HK-2 (cell line): ENCODE results near the gene CYP3A4.
"Not testable (repeated sequence)": the region's sequence is repeated elsewhere in the genome, so short reads cannot be mapped to it uniquely, and the experiment has no call there.

Experiments
- DNase-seq: peaks from one replicate; pipeline ENCODE4 v3.0.0-alpha.2; 2018; ENCODE audit not compliant: unreplicated experiment

CYP3A4 gene

DNA sequence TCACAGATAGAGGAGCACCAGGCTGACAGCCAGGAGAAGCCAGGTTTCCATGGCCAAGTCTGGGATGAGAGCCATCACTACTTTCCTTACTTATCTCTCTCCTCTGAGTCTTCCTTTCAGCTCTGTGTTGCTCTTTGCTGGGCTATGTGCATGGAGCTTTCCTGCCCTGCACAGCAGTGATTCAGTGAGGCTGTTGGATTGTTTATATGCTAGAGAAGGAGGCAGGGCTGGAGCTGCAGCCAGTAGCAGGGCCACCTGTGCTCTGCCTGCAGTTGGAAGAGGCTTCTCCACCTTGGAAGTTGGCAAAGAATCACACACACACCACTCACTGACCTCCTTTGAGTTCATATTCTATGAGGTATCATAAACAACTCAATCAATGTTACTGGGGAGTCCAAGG, at the start of gene CYP3A4:
Gene CYP3A4 (minus strand): TSS at position 178 of the 400 bp plus-strand sequence. CDS start 103 bp downstream, at position 75.
- DNase-seq: no peak

- no peak for DNase-seq
Observed at GRCh38 chr7:99833289-99833877, 49.4 kb upstream of the CYP3A4 start.

DNA sequence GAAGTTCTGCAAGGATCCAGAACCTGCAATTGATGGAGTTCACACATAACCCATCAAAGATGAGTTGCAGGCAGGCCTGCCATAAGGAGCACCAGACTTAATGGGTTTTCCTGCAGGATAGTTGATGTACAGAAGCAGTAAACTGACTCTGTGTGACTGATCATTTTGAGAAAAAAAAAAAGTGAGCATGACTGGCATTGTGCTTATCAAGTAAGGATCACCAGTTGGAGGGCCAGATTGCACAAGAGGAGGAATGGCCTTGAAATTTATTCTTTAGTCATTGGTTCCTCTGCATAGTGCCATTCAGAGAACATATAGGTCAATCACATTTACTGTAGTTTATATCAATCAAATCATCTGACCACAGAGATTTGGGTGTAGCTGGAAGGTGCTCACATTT, 47.6 kb upstream of the CYP3A4 start:
- no peak for DNase-seq

GRCh38 chr7:99829524-99830160, 45.7 kb upstream of the CYP3A4 start:
- DNase-seq: no peak

DNA sequence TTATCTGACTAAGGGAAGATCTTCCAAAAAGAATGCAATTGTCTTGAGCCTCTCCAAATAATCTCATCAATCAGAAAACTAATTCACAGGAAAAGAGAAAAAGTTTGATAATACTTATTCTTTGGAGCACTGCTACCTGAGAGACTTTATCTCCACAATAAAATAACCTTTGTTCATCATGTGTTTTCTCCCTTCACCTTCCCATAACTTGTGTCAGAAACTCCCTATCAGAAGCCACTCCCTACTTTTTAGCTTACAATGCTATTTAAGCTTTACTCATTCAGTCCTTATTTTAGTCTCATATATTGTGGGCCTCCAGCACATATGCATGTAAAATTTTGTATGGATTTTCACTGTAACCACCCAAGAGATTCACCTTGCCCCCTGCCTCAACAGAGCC, 44.8 kb upstream of the CYP3A4 start:
- no peak for DNase-seq

DNA sequence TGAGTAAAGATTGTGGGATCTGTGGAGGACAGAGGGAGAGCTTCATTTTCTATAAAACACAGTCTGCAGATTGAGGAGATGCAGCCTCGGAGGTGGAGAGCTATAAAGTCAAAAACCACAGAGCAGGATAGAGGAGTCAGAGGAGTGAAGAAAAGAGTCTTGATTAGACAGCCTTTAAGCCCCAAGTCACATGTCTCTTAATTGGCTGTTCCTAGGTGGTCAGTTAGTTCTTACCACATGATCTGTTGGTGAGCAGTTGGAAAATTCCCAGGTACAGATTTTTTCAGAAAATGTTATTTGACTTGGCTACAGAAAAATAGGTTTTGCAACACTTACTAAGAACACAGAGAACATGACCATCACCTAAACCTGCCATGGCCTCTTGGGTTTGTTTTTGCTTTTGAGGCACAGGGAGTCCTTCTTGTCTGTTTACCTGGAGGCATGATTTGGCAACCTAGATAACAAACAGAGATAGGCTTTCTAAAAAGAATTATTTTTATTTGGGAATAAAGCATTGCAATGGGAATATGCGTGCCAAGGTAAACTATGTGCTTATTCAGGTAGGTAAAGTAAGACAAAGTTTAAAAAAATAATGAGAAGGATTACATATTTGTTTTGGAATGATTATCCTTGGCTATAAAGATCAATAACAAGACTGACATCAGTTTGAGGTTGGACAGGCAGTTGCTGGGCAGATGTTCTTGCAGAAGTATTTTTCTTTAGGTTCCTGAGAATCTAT, 43.2 kb upstream of the CYP3A4 start:
- DNase-seq: no peak

GRCh38 chr7:99825873-99826272, 41.9 kb upstream of the CYP3A4 start:
- DNase-seq: no peak

- DNase-seq: no peak
Observed at GRCh38 chr7:99825452-99825851, 41.5 kb upstream of the CYP3A4 start.

DNA sequence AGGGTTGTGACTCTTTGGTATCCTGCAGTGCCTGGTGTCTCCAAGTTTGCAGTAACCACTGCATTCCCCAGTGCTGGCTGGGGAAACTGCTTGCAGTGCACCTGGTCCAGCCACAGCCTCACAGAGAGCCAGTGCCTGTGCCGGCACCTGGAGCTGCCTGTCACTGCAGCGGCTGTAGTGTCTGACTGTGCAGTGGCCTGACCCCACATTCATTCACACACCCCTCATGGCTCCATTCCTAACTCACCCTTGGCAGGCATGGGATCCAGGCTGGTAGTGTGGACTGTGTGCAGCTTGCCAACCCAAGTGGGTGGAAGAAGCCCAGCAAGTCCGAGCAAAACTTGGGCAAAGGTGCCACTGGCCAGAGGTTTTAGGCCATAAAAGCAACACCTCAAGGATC, 40.1 kb upstream of the CYP3A4 start:
- DNase-seq: no peak

- no peak for DNase-seq
Observed at GRCh38 chr7:99822731-99823718, 39.0 kb upstream of the CYP3A4 start.

- DNase-seq: no peak
Observed at GRCh38 chr7:99820408-99821027, 36.5 kb upstream of the CYP3A4 start.

- no peak for DNase-seq
Observed at GRCh38 chr7:99808766-99809165, 24.8 kb upstream of the CYP3A4 start.

DNA sequence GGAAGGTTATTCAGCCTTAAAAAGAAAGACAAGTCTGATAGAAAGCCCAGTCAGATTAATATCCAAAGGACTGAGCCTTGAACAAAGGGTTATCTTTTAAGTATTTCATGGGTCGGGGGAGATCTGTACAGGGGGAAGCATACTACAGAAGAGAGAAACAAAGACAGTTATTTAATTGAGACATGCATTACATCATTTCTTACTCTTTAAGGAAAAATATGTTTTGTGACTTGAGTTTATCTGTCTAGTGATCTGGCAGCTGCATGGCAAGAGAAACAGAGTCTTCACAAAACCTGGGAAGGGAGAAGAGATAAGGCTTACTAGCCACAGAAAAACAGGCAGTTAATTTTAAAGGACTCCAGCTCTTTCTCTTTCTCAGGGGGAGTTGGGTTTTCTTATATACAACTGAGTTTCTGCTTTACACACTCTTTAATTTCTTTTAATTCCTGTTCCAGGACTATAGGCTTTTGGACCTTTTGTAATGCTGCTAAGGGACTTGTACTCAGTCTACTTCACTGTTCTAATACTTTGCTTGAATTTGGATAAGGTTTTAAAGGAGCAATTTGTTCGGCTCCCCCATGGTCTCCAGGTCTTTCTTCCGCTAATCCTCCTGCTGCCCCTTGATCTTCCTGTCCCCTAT, 23.0 kb upstream of the CYP3A4 start:
- DNase-seq: no peak

DNA sequence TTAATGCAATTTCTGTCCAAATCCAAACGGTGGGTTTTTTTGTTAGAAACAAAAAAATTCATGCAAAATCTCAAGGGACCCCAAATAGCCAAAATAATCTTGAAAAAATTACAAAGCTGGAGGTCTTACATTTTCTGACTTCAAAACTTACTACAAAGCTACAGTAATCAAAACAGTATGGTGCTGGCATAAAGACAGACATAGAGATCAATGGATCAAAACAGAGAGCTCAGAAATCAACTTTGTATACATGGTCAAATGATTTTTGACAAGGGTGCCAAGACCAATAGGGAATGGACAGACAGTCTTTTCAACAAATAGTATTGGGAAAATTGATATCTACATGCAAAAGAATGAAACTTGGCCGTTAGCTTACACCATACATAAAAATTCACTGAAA, 21.7 kb upstream of the CYP3A4 start:
- DNase-seq: no peak

- DNase-seq: not testable (repeated sequence)
Observed at GRCh38 chr7:99803118-99803517, 19.1 kb upstream of the CYP3A4 start.

- not testable (repeated sequence) for DNase-seq
Observed at GRCh38 chr7:99801407-99801806, 17.4 kb upstream of the CYP3A4 start.

GRCh38 chr7:99798972-99799371, 15.0 kb upstream of the CYP3A4 start:
- DNase-seq: no peak

- DNase-seq: not testable (repeated sequence)
Observed at GRCh38 chr7:99795864-99796263, 11.9 kb upstream of the CYP3A4 start.

GRCh38 chr7:99794585-99795502, 10.9 kb upstream of the CYP3A4 start:
- peak; percentile 25 for DNase-seq

DNA sequence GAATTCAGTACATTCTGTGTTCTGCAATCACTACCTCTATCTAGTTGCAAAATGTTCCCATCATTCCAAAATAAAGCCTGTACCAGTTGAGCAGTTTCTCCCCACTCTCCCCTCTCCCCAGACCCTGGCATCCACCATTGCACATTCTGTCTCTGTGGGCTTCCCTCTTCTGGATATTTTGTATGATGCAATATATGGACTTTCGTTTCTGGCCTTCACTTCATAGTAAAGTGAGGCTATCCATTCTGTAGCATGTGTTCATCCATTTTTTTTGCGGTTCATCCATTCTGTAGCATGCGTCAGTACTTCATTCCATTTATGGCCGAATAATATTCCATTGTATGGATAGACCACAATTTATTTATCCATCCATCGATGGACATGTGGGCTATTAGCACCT, 9.5 kb upstream of the CYP3A4 start:
- no peak for DNase-seq
